Measurements from ENCODE around the gene ATAT1. TPM values are rescaled to one million over a fixed set of nuclear protein-coding genes. Genes with fewer than 3 reads are reported as not detected.
A peak's percentile ranks its signal among the peaks of the same experiment; 100 is the strongest.

Gene ATAT1
- polyA plus RNA-seq, 1 donor from 2014 or later, result 70.4 TPM

GRCh38 chr6:30689022-30689865 lies 62.6 kb downstream of the ATAT1 start:
- Histone ChIP-seq H3K79me2 (replicated peaks; ENCODE audit: insufficient read depth, low read length) (peaks cover 55% of the 10 kb centered on the region), H3K9ac (ENCODE audit: low read length) (no peak overlapping the region), H3K9me2 (ENCODE audit: insufficient read depth, low read length) (no peaks in the 10 kb centered on the region), H3K9me3 (ENCODE audit: low read length) (no peaks in the 10 kb centered on the region), H3K27ac (ENCODE audit: low read length) (no peak overlapping the region), H3F3A (ENCODE audit: insufficient read depth, low read length, poor library complexity, severe bottlenecking) (no peaks in the 10 kb centered on the region), H4K20me1 (ENCODE audit: insufficient read depth) (peaks cover 7% of the 10 kb centered on the region), H3K36me3 (ENCODE audit: insufficient read depth, low read length) (no peaks in the 10 kb centered on the region), H2AFZ (ENCODE audit: low read depth, low read length) (no peak overlapping the region), H3K27me3 (ENCODE audit: insufficient read depth, low read depth, low read length) (no peaks in the 10 kb centered on the region), H3K4me3 (ENCODE audit: low read length) (peak overlapping the region; percentile 99), H3K4me2 (ENCODE audit: low read length) (no peak overlapping the region)
- TF ChIP-seq TAF1 (IDR thresholded peaks at IDR 0.05; ENCODE audit: low read depth) (no peak), SMC3 (conservative IDR thresholded peaks at IDR 0.05; ENCODE audit: poor library complexity) (no peak), CTCF (IDR thresholded peaks at IDR 0.05; ENCODE audit: poor library complexity, severe bottlenecking) (no peak), EP300 (conservative IDR thresholded peaks at IDR 0.05; ENCODE audit: poor library complexity, severe bottlenecking) (no peak), MXI1 (conservative IDR thresholded peaks at IDR 0.05; ENCODE audit: poor library complexity, severe bottlenecking) (no peak), POLR2AphosphoS5 (IDR thresholded peaks at IDR 0.05) (no peak), RAD21 (conservative IDR thresholded peaks at IDR 0.05) (no peak), REST (IDR thresholded peaks at IDR 0.05; ENCODE audit: borderline replicate concordance) (no peak), EZH2 (IDR thresholded peaks at IDR 0.05; ENCODE audit: borderline replicate concordance, insufficient read depth, low read length, poor library complexity, severe bottlenecking) (no peak)

- peak overlapping the region; percentile 92 for H3K27ac ChIP-seq (ENCODE audit: low read length)
- peak overlapping the region; percentile 77 for H3K4me2 ChIP-seq (ENCODE audit: low read length)
- no peaks in the 10 kb centered on the region for H3F3A ChIP-seq (ENCODE audit: insufficient read depth, low read length, poor library complexity, severe bottlenecking)
- H3K4me3 ChIP-seq (ENCODE audit: low read length), result peak overlapping the region; percentile 77
- H3K79me2 ChIP-seq (replicated peaks; ENCODE audit: insufficient read depth, low read length), result peaks cover 48% of the 10 kb centered on the region
- no peak overlapping the region for H2AFZ ChIP-seq (ENCODE audit: low read depth, low read length)
- H3K27me3 ChIP-seq (ENCODE audit: insufficient read depth, low read depth, low read length), result no peaks in the 10 kb centered on the region
- H3K9me2 ChIP-seq (ENCODE audit: insufficient read depth, low read length), result no peaks in the 10 kb centered on the region
- TF ChIP-seq CTCF (IDR thresholded peaks at IDR 0.05; ENCODE audit: poor library complexity, severe bottlenecking) (no peak), MXI1 (conservative IDR thresholded peaks at IDR 0.05; ENCODE audit: poor library complexity, severe bottlenecking) (no peak), SMC3 (conservative IDR thresholded peaks at IDR 0.05; ENCODE audit: poor library complexity) (no peak), RAD21 (conservative IDR thresholded peaks at IDR 0.05) (no peak), EZH2 (IDR thresholded peaks at IDR 0.05; ENCODE audit: borderline replicate concordance, insufficient read depth, low read length, poor library complexity, severe bottlenecking) (no peak), REST (IDR thresholded peaks at IDR 0.05; ENCODE audit: borderline replicate concordance) (no peak), TAF1 (IDR thresholded peaks at IDR 0.05; ENCODE audit: low read depth) (no peak), POLR2AphosphoS5 (IDR thresholded peaks at IDR 0.05) (no peak), EP300 (conservative IDR thresholded peaks at IDR 0.05; ENCODE audit: poor library complexity, severe bottlenecking) (no peak)
- peak overlapping the region; percentile 87 for H3K9ac ChIP-seq (ENCODE audit: low read length)
- peaks cover 4% of the 10 kb centered on the region for H4K20me1 ChIP-seq (ENCODE audit: insufficient read depth)
- H3K9me3 ChIP-seq (ENCODE audit: low read length), result no peaks in the 10 kb centered on the region
- H3K36me3 ChIP-seq (ENCODE audit: insufficient read depth, low read length), result no peaks in the 10 kb centered on the region
Measured at GRCh38 chr6:30689985-30690384, 63.3 kb downstream of the ATAT1 start.

Data from neural cell (in vitro differentiated cells).